ENCODE results near the gene PAAF1.

Gene PAAF1

GRCh38 chr11:73975479-73975757 is 98.6 kb downstream of the PAAF1 start:
- TF ChIP-seq CTCF (conservative IDR thresholded peaks at IDR 0.05; ENCODE audit: low read depth, low read length), result no peak
- no peak for DNase-seq (ENCODE audit: low read depth)
- no peak overlapping the region for H3K4me3 ChIP-seq (ENCODE audit: low read length)

- no peak for TF ChIP-seq CTCF (conservative IDR thresholded peaks at IDR 0.05; ENCODE audit: low read depth, low read length)
- H3K4me3 ChIP-seq (ENCODE audit: low read length), result no peak overlapping the region
- DNase-seq (ENCODE audit: low read depth), result no peak
Observed at GRCh38 chr11:73976451-73977151, 99.8 kb downstream of the PAAF1 start.

GRCh38 chr11:73977856-73978519 is 101.2 kb downstream of the PAAF1 start:
- H3K4me3 ChIP-seq (ENCODE audit: low read length), result no peak overlapping the region
- TF ChIP-seq CTCF (conservative IDR thresholded peaks at IDR 0.05; ENCODE audit: low read depth, low read length), result no peak
- DNase-seq (ENCODE audit: low read depth), result no peak

- DNase-seq (ENCODE audit: low read depth), result no peak
- H3K4me3 ChIP-seq (ENCODE audit: low read length), result no peak overlapping the region
- TF ChIP-seq CTCF (conservative IDR thresholded peaks at IDR 0.05; ENCODE audit: low read depth, low read length), result no peak
Observed at GRCh38 chr11:73978576-73979086, 101.8 kb downstream of the PAAF1 start.

GRCh38 chr11:73980001-73980961 is 103.5 kb downstream of the PAAF1 start:
- TF ChIP-seq CTCF (conservative IDR thresholded peaks at IDR 0.05; ENCODE audit: low read depth, low read length), result no peak
- DNase-seq (ENCODE audit: low read depth), result peak; percentile 18
- no peak overlapping the region for H3K4me3 ChIP-seq (ENCODE audit: low read length)
